ENCODE results near the gene TIGD1. TPM values are rescaled to one million over a fixed set of nuclear protein-coding genes. Genes with fewer than 3 reads are reported as not detected.
A peak's percentile ranks its signal among the peaks of the same experiment; 100 is the strongest.

Gene TIGD1
- total and polyA plus RNA-seq, 8 donors = 0.88 to 5.9 (median 2.2) TPM

DNA sequence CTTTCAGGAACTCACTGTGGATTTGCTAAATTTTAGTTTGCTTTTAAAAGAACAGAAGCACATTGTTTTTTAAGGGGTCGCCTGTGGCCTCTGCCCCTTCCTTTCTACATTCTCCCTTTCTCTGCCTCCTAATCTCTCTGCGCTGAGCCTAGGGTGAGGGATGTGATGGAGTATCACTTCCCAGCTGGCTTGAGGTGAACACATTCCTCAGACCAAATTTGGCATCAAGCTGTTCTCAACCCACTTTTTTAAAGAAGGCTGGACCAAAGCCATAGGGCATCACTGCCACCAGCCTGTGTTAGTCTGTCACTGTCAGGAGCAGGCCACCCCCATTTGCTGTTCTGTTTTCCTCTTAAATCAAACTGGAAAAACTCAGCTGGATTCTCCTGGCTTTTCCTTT, 27.5 kb upstream of the TIGD1 start:
- FAIRE-seq (no peak), DNase-seq (no peak), ATAC-seq (no peak)
- H3K27ac ChIP-seq = no peak overlapping the region
- H3K4me1 ChIP-seq = peaks cover 0 to 10% (median 4%) of the 10 kb centered on the region in 3 donors
- no peaks in the 10 kb centered on the region for H3K9me3 ChIP-seq
- H3K27me3 ChIP-seq = no peaks in the 10 kb centered on the region
- H3K4me3 ChIP-seq = no peak overlapping the region
- no peaks in the 10 kb centered on the region for H3K36me3 ChIP-seq
- intact Hi-C loops (cut with DNase I) = no loop called here
- TF ChIP-seq CTCF (IDR thresholded peaks at IDR 0.05) = no peak
- WGBS, 2 donors = 72 to 96% methylated on average over 2 of the region's 2 CpGs

GRCh38 chr2:232576995-232577394, 26.6 kb upstream of the TIGD1 start:
- no peaks in the 10 kb centered on the region for H3K27me3 ChIP-seq
- H3K4me1 ChIP-seq = peaks cover 0 to 13% (median 4%) of the 10 kb centered on the region in 3 donors
- ATAC-seq (no peak), DNase-seq (no peak), FAIRE-seq (no peak)
- H3K27ac ChIP-seq = no peak overlapping the region
- no peak overlapping the region for H3K4me3 ChIP-seq
- TF ChIP-seq CTCF (IDR thresholded peaks at IDR 0.05) = no peak
- no peaks in the 10 kb centered on the region for H3K36me3 ChIP-seq
- intact Hi-C loops (cut with DNase I) = no loop called here
- H3K9me3 ChIP-seq = no peaks in the 10 kb centered on the region
- 69 to 92% methylated on average over 2 of the region's 2 CpGs for WGBS, 2 donors

DNA sequence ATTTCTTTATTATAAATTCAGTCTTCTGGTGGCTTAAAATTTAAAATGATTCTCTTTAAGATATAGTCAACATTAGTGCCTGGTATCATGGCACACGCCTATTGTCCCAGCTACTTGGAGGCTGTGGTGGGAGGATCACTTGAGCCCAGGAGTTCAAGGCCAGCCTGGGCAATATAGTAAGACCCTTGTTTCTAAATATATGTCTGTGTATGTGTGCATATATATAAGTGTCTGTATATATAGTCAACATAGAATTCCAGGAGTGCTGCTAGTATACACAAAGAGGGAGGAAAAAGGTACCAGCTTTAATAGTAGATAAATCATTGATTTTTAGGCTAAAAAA, 25.0 kb upstream of the TIGD1 start:
- WGBS, 2 donors = 95 to 98% methylated on average over 1 of the region's 1 CpG
- DNase-seq = no peak
- no peaks in the 10 kb centered on the region for H3K9me3 ChIP-seq
- ATAC-seq = no peak
- H3K4me1 ChIP-seq = peaks cover 0 to 5% (median 4%) of the 10 kb centered on the region in 3 donors
- no peak overlapping the region for H3K27ac ChIP-seq
- intact Hi-C loops (cut with DNase I) = no loop called here
- no peak for FAIRE-seq
- no peaks in the 10 kb centered on the region for H3K36me3 ChIP-seq
- no peaks in the 10 kb centered on the region for H3K27me3 ChIP-seq
- no peak for TF ChIP-seq CTCF (IDR thresholded peaks at IDR 0.05)
- no peak overlapping the region for H3K4me3 ChIP-seq

DNA sequence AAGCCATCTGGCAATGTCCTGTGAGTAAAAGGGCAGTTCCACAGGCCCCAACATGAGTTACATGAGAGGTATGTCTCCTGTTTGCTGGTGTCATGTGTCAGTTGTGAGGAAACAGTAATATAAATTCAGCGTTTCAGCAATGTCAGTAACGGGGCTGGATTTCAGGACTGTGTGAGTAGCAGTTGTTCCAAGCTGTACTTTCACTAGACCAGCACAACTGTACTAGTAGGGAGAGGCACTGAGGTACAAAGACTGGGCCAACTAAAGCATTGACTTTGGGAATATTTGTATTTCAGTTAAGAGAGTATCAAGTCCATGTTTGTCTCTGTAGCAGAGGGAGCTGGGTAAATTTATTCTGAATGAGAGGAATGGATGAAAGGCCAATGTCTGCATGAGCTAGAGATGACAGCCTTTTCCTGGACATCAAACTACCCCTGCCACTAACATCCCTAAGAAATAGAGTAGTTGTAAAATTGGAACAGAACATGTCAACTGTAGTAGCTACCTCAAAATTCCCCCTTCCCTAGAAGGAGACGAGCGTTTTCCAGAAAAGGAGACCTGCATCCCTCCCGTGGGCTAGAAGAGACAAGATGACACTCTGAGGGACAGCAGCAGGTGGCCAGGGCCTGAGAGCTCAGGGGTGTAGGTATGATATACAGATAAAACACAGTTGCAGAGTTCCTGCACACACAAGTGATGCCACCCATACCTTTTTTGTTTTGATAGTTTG, 24.5 kb upstream of the TIGD1 start:
- no peaks in the 10 kb centered on the region for H3K9me3 ChIP-seq
- intact Hi-C loops (cut with DNase I) = no loop called here
- H3K4me1 ChIP-seq = peaks cover 0 to 5% (median 4%) of the 10 kb centered on the region in 3 donors
- TF ChIP-seq CTCF (IDR thresholded peaks at IDR 0.05) = no peak
- H3K4me3 ChIP-seq = no peak overlapping the region
- 90 to 92% methylated on average over 5 of the region's 5 CpGs for WGBS, 2 donors
- H3K36me3 ChIP-seq = no peaks in the 10 kb centered on the region
- DNase-seq (no peak), ATAC-seq (no peak), FAIRE-seq (no peak)
- H3K27me3 ChIP-seq = no peaks in the 10 kb centered on the region
- H3K27ac ChIP-seq = no peak overlapping the region

DNA sequence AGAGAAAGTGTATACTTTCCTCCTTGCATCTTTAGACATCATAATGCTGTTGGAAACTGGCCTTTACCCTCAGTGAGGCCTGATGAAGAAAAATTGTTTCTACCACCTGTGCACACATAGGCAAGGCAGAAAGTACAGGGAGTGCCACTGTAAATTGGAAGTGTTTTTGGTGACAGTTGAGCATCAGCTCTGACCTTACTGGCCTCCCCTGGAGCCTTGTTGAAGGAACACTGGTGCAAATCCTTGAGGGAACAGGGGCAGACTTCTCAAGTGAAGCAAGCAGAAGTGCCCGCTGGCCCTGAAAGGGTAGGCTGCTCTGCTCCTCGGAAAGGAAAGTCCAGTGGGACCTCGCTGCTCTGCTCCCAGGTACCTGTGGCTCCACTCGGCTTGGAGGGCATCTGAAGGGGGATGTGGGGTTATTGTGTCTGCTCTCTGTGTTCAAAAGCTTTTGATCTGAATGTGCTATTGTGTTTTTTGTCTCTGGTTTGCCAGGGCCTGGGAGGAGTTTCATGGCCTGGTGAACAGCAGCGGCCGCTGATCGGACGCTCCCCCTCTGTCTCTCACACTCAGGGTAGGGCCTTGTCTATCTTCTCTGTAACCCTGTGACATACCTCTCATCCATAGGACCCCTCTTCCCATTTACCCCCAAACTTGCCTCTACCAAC, 23.5 kb upstream of the TIGD1 start:
- FAIRE-seq (no peak), DNase-seq (no peak), ATAC-seq (peak in 1 of 4 donors; percentile 10)
- Histone ChIP-seq H3K27me3 (no peaks in the 10 kb centered on the region), H3K4me3 (no peak overlapping the region), H3K9me3 (no peaks in the 10 kb centered on the region), H3K36me3 (peaks cover 2 to 8% (median 6%) of the 10 kb centered on the region in 3 donors), H3K27ac (peak overlapping the region in 1 of 4 donors; percentile 50), H3K4me1 (peaks cover 0 to 5% (median 4%) of the 10 kb centered on the region in 3 donors)
- no peak for TF ChIP-seq CTCF (IDR thresholded peaks at IDR 0.05)
- intact Hi-C loops (cut with DNase I) = no loop called here
- WGBS, 2 donors = 93 to 97% methylated on average over 8 of the region's 8 CpGs
